BLaER1 treated with 17β-estradiol and CSF1 and Interleukin-3, amounts not matched to agents 10 nM and 100 nM (cell line): ENCODE results near the gene ADCY4.

Source experiments
- H3K27ac ChIP-seq, 11 experiments: shearing (Covaris generic); formaldehyde crosslinking; 2 replicates each; pipeline ENCODE4 v1.8.1; 2022
- H3K27me3 ChIP-seq, 11 experiments: shearing (Covaris generic); formaldehyde crosslinking; 2 replicates each; pipeline ENCODE4 v1.8.1; 2022
- H3K36me3 ChIP-seq, 11 experiments: shearing (Covaris generic); formaldehyde crosslinking; 2 replicates each; pipeline ENCODE4 v1.8.1; 2022
- H3K4me1 ChIP-seq, 10 experiments: shearing (Covaris generic); formaldehyde crosslinking; 2 replicates each; pipeline ENCODE4 v1.8.1; 2022
- H3K4me2 ChIP-seq, 11 experiments: shearing (Covaris generic); formaldehyde crosslinking; 2 replicates each; pipeline ENCODE4 v1.8.1; 2022
- H3K4me3 ChIP-seq, 10 experiments: shearing (Covaris generic); formaldehyde crosslinking; 2 replicates each; pipeline ENCODE4 v1.8.1; 2022
- H3K9ac ChIP-seq, 11 experiments: shearing (Covaris generic); formaldehyde crosslinking; 2 replicates each; pipeline ENCODE4 v1.8.1; 2022
- H3K9me3 ChIP-seq, 11 experiments: shearing (Covaris generic); formaldehyde crosslinking; replicated peaks in 1 of 11; 2 replicates each; pipeline ENCODE4 v1.8.1; 2022
- H4K20me1 ChIP-seq, 11 experiments: shearing (Covaris generic); formaldehyde crosslinking; 2 replicates each; pipeline ENCODE4 v1.8.1; 2022
- Cebpa-rat ChIP-seq, 11 experiments: shearing (Covaris generic); IDR thresholded peaks; 2 replicates each; pipeline ENCODE4 v1.8.1; 2022

Gene ADCY4

DNA sequence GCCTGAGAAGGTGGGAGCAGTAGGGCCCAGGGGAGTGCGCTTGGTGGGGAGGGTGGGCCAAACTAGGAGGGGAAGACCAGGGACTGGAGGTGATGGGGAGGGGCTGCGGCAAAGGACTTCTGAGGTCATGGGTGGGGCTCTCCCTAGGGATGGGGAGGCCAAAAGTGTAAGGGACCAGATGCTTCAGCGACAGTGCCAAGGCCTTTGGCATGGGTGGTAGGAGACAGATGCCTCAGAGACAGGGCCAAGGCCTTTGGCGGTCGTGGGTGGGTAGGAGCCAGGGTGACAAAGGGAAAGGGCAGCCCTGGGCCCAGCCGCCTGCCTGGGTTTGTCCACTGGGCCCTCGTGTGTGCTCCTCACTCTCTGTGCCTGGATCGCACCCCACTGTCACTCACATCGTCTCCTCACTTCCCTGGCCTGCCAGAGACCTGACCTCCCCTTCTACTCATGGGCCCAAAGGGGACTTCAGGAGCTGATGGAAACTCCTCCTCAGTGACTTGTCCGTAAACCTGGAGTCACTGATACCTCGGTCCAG is 50.3 kb downstream of the ADCY4 start:
- H3K4me3 ChIP-seq, result no peak overlapping the region
- H3K9ac ChIP-seq, result no peak overlapping the region
- H3K36me3 ChIP-seq, result peaks cover 0 to 6% (median 4%) of the 10 kb centered on the region in 11 experiments; a peak in 8 of 22 replicates
- H3K27me3 ChIP-seq, result no peaks in the 10 kb centered on the region
- H3K9me3 ChIP-seq, result no peaks in the 10 kb centered on the region
- H3K4me1 ChIP-seq, result peaks cover 22 to 70% (median 51%) of the 10 kb centered on the region in 10 experiments
- no peak overlapping the region for H3K27ac ChIP-seq
- no peak overlapping the region for H3K4me2 ChIP-seq
- H4K20me1 ChIP-seq, result no peaks in the 10 kb centered on the region; a peak in 1 of 22 replicates
- no peak for TF ChIP-seq Cebpa-rat (IDR thresholded peaks at IDR 0.05)

DNA sequence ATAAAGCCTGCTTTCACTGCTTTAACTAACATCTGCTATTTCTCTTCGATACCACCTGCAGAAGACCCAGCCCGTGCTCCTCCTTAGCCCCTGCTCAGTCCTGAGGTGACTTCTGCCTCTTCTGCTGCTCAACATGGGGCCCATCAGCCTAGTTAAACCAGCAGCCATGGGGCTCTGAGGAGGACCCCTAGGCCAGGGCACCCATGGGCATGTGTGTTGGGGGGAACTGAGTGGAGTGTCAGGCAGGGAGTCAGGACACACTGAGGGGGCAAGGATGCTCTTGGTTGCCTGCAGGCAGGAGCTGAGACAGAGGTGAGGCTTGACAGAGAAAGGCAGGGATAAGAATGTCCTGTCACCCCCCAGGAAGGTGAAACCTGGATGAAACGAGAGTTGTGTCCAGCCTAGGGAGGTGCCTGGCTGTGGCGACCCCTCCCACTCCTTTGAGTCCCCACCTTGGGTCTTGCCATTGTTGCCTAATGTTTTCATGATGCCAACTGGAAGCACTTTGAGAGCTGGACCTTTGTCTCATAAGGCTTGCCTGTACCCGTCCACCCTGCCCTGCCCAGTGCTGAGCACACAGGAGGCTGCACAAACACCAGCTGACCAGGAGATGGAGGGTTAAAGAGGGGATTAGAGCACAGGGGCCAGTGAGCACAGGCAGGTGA is 50.9 kb downstream of the ADCY4 start:
- no peaks in the 10 kb centered on the region; a peak in 1 of 22 replicates for H4K20me1 ChIP-seq
- no peaks in the 10 kb centered on the region for H3K27me3 ChIP-seq
- H3K27ac ChIP-seq, result no peak overlapping the region; a peak in 1 of 22 replicates
- H3K4me3 ChIP-seq, result no peak overlapping the region
- no peaks in the 10 kb centered on the region for H3K36me3 ChIP-seq
- H3K9ac ChIP-seq, result no peak overlapping the region
- H3K9me3 ChIP-seq, result no peaks in the 10 kb centered on the region
- no peak for TF ChIP-seq Cebpa-rat (IDR thresholded peaks at IDR 0.05)
- peak overlapping the region in 1 of 11 experiments; percentile 38; a peak in 1 of 22 replicates for H3K4me2 ChIP-seq
- H3K4me1 ChIP-seq, result peaks cover 28 to 71% (median 53%) of the 10 kb centered on the region in 10 experiments

DNA sequence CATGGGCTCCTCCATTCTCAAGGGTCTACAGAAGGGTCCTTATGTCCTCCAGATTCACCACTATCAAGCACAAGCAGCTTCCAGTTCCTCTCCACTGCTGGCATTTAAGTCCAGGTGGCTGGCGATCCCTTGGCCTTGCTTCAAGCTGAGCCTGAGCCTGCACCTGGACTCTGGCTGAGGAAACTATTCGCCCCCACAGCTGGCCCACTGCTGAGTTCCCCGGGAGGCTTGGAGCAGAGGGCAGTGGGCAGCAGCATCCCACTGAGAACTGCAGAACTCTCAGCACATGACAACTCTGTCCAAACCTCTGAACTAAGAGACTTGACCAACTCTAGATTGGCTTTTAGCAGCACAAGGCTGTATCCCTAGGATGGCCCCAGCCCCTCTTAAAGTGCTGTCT is 52.1 kb downstream of the ADCY4 start:
- Histone ChIP-seq H3K4me2 (peak overlapping the region in 5 of 11 experiments; percentile 89 to 97 (median 95); a peak in 9 of 22 replicates), H3K4me1 (peaks cover 31 to 76% (median 58%) of the 10 kb centered on the region in 10 experiments), H3K27ac (no peak overlapping the region), H3K9me3 (peaks cover 0 to 9% (median 0%) of the 10 kb centered on the region in 11 experiments; a peak in 2 of 22 replicates), H3K4me3 (no peak overlapping the region), H3K36me3 (no peaks in the 10 kb centered on the region), H3K27me3 (no peaks in the 10 kb centered on the region), H3K9ac (no peak overlapping the region), H4K20me1 (no peaks in the 10 kb centered on the region; a peak in 1 of 22 replicates)
- no peak for TF ChIP-seq Cebpa-rat (IDR thresholded peaks at IDR 0.05)

DNA sequence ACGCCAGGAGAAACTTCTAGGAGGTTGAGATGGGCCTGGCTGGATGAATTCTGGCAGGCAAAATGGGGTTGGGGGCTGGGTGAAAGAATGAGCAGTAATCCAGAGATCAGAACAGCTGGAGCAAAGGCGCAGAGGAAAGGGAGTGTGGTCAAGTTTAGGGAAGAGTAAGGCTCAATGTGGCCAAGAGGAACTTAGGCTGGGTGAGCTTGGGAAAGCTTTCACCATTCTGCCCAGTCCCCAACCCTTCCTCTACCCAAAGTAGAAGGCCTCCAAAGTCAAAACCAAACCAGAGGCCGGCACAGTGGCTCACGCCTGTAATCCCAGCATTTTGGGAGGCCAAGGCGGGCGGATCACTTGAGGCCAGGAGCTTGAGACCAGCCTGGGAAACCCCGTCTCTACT is 53.2 kb downstream of the ADCY4 start:
- Histone ChIP-seq H4K20me1 (no peaks in the 10 kb centered on the region; a peak in 1 of 22 replicates), H3K4me2 (peak overlapping the region in 7 of 11 experiments; percentile 31 to 97 (median 92); a peak in 13 of 22 replicates), H3K27ac (peak overlapping the region in 7 of 11 experiments; percentile 46 to 100 (median 97); a peak in 11 of 22 replicates), H3K36me3 (no peaks in the 10 kb centered on the region), H3K9ac (peak overlapping the region in 1 of 11 experiments; percentile 34; a peak in 1 of 22 replicates), H3K4me3 (no peak overlapping the region), H3K27me3 (no peaks in the 10 kb centered on the region), H3K4me1 (peaks cover 32 to 80% (median 63%) of the 10 kb centered on the region in 10 experiments), H3K9me3 (peaks cover 0 to 9% (median 0%) of the 10 kb centered on the region in 11 experiments; a peak in 2 of 22 replicates)
- no peak for TF ChIP-seq Cebpa-rat (IDR thresholded peaks at IDR 0.05)

DNA sequence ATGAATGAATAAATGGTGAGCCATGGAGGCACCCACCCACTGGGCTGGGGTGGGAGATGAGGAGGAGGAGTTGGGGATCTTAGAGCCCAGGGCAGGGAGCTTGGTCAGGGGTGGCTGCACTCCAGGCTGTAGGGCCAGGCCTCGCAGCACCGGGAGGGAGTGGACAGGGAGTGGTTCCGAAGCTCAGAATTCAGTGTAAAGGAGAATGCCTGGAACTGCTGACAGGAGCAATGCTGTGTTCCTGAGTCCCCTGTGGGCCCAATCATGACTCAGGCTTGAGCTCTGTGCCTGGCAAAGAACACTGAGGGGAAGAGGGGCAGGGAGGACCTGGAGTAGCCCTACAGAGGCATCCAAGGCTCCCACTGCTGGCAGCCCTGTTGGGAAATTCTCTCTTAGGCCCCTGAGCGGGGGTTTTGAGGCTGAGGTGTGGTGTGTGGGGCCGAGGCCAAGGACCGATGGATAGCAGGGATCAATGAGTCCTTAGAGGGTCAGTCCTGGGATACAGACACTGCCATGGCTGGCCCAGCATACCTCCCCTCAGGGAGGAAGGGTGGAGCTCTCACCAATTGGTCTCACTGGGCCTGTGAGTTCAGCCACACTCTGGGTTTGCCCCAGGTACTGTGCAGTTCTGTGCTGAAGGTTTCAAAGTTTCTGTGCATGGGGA is 53.9 kb downstream of the ADCY4 start:
- Histone ChIP-seq H3K4me2 (peak overlapping the region in 7 of 11 experiments; percentile 31 to 97 (median 92); a peak in 13 of 22 replicates), H3K9me3 (peaks cover 0 to 9% (median 0%) of the 10 kb centered on the region in 11 experiments; a peak in 2 of 22 replicates), H4K20me1 (no peaks in the 10 kb centered on the region; a peak in 1 of 22 replicates), H3K27ac (peak overlapping the region in 9 of 11 experiments; percentile 12 to 100 (median 94); a peak in 16 of 22 replicates), H3K4me3 (no peak overlapping the region), H3K27me3 (no peaks in the 10 kb centered on the region), H3K4me1 (peaks cover 32 to 87% (median 69%) of the 10 kb centered on the region in 10 experiments), H3K36me3 (no peaks in the 10 kb centered on the region), H3K9ac (peak overlapping the region in 3 of 11 experiments; percentile 4 to 52 (median 18); a peak in 3 of 22 replicates)
- no peak for TF ChIP-seq Cebpa-rat (IDR thresholded peaks at IDR 0.05)

DNA sequence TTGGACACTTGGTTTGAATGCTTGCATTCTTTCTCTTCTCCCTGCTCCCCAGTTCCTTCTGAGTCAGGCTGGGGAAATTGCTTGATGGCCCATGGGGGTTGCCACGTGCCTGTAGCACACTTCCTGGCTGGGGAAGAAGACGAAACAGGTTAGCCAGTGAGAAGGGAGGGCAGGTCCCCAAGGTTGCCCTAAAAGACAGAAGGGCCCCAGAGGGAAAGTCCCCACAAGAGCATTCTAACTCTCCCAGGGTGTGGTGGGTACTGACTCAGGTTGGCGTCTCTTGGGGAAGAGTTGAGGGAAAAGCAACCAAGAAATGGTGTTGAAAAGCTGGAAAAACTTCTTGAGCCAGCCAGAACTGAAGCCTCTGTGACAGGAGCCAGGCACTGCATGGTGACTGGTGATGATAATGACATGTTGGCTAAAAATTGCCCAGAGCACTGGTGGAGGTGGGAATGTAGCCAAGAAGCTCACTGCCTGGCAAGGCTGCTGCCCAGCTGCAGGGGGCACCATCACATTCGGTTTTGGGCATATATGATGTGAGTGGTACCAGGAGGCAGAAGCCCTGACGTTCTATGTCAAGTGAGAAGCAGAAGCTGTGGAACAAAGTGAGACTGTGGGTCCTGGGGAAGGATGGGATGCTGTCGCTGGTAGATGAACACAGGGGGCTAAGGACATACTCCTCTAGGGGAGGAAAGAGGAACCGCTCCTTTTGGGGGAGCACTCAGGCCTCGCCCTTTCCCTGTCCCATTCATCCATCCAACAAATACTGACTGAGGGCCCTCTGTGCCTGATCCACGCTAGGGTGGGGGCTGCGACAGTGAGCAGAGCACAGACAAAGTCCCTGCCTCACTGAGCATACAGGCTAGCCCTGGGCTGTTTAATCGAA is 55.3 kb downstream of the ADCY4 start:
- TF ChIP-seq Cebpa-rat (IDR thresholded peaks at IDR 0.05), result no peak
- peaks cover 32 to 98% (median 77%) of the 10 kb centered on the region in 10 experiments for H3K4me1 ChIP-seq
- peaks cover 0 to 9% (median 0%) of the 10 kb centered on the region in 11 experiments; a peak in 2 of 22 replicates for H3K9me3 ChIP-seq
- H4K20me1 ChIP-seq, result no peaks in the 10 kb centered on the region
- H3K36me3 ChIP-seq, result no peaks in the 10 kb centered on the region
- H3K9ac ChIP-seq, result peak overlapping the region in 7 of 11 experiments; percentile 13 to 83 (median 31); a peak in 11 of 22 replicates
- no peaks in the 10 kb centered on the region for H3K27me3 ChIP-seq
- H3K4me2 ChIP-seq, result peak overlapping the region; percentile 70 to 97 (median 86)
- H3K4me3 ChIP-seq, result 0 out of 20 replicates have a peak overlapping the region, but pooled peaks of 1 of the 10 experiments have one; percentile 2
- peak overlapping the region; percentile 48 to 100 (median 90); a peak in 21 of 22 replicates for H3K27ac ChIP-seq

DNA sequence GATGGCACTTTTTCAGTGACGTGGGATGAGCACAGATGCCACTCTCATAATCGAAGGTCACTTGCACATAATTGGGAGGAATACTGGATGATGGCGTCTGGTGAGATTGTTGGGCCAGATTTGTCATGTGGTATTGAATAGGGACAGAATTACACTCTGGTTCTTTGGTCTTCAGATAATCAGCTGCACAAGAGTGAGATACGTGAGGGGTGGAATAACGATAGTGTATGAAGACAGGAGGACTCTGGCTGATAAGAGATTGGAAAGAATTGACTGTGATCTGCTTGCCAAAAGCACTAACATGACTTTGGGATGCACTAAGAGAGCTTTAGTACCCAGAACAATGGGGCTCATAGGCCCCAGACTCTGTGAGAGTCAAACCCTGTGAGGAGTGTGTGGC is 56.4 kb downstream of the ADCY4 start:
- Histone ChIP-seq H3K27ac (peak overlapping the region; percentile 48 to 100 (median 90); a peak in 20 of 22 replicates), H3K4me3 (peak overlapping the region in 3 of 10 experiments; percentile 4 to 21 (median 10); a peak in 2 of 20 replicates), H3K4me2 (peak overlapping the region; percentile 70 to 97 (median 86)), H3K4me1 (peaks cover 32 to 100% (median 85%) of the 10 kb centered on the region in 10 experiments), H3K36me3 (no peaks in the 10 kb centered on the region), H3K9me3 (peaks cover 0 to 9% (median 0%) of the 10 kb centered on the region in 11 experiments; a peak in 2 of 22 replicates), H3K27me3 (no peaks in the 10 kb centered on the region), H4K20me1 (no peaks in the 10 kb centered on the region), H3K9ac (peak overlapping the region in 7 of 11 experiments; percentile 16 to 83 (median 77); a peak in 11 of 22 replicates)
- TF ChIP-seq Cebpa-rat (IDR thresholded peaks at IDR 0.05), result no peak
